Left lung (tissue), 10 donors: ENCODE results near the gene ZNF320. TPM values are rescaled to one million over a fixed set of nuclear protein-coding genes. Genes with fewer than 3 reads are reported as not detected.
"Not testable (repeated sequence)": the region's sequence is repeated elsewhere in the genome, so short reads cannot be mapped to it uniquely, and the experiment has no call there.

Experiments
- ATAC-seq: fragments of 200-7000 bp; cut with Tn5 transposase; one replicate; pipeline ENCODE4 v1.9.1; 2020; ENCODE audit warnings: moderate library complexity
- DNase-seq, 4 donors: peaks; one replicate each; pipeline ENCODE4 v3.0.0-alpha.2; 2013 to 2020
- H3K27ac ChIP-seq, 2 donors: fragments of 200-600 bp; sonication (generic) in 1 of 2; one replicate each; pipeline versions ENCODE4 v1.5.0 to v1.8.0; 2020 to 2021
- H3K27me3 ChIP-seq, 2 donors: fragments of 200-600 bp; sonication (generic) in 1 of 2; one replicate each; pipeline versions ENCODE4 v1.5.0 to v1.8.0; 2020 to 2021
- H3K36me3 ChIP-seq, 2 donors: fragments of 200-600 bp; sonication (generic) in 1 of 2; one replicate each; pipeline versions ENCODE4 v1.5.0 to v1.8.0; 2020 to 2021
- H3K4me1 ChIP-seq, 2 donors: fragments of 200-600 bp; one replicate each; pipeline ENCODE4 v1.8.0; 2021
- H3K4me3 ChIP-seq, 2 donors: fragments of 200-600 bp; sonication (generic) in 1 of 2; one replicate each; pipeline versions ENCODE4 v1.5.0 to v1.8.0; 2020 to 2021; ENCODE audit warnings: mild to moderate bottlenecking in 1 of 2
- H3K9me3 ChIP-seq, 2 donors: fragments of 200-600 bp; sonication (generic) in 1 of 2; one replicate each; pipeline versions ENCODE4 v1.5.0 to v1.8.0; 2020 to 2021
- intact Hi-C, 2 donors: fragments of 100-400 bp; cut with DNase I; formaldehyde crosslinking; loops; one replicate each; pipeline versions ENCODE4 v1.11.2 to v1.14.2; 2022
- polyA plus RNA-seq, 6 donors: library from polyadenylated mRNA; unstranded; fragments of 120-200 nt; gene quantifications; one replicate each; pipeline ENCODE4 v1.2.1, GENCODE V29; 2013; ENCODE audit not compliant: insufficient read length in 6 of 6
- total RNA-seq, 2 donors: library from RNA; stranded (reverse); fragmentation: NEBNext Ultra II Directional; extraction: Animal tissue kit (Norgen Biotek cat#: 25700); gene quantifications; one replicate each; pipeline ENCODE4 v1.2.1, GENCODE V29; 2021
- TF ChIP-seq, protein P1 (sequence below), 2 donors: fragments of 200-600 bp; sonication (generic) in 1 of 2; IDR thresholded peaks; one replicate each; pipeline versions ENCODE4 v1.5.0 to v1.8.0; 2021; ENCODE audit warnings: antibody characterized with exemption in 2 of 2
- donor health status: DM: no; HTN: yes; CAD: no.
- donor health status: DM: no; HTN: no; CAD: no.

The ZNF320 gene
- total and polyA plus RNA-seq, 8 donors: 7.6 to 39.9 (median 33.5) TPM

DNA sequence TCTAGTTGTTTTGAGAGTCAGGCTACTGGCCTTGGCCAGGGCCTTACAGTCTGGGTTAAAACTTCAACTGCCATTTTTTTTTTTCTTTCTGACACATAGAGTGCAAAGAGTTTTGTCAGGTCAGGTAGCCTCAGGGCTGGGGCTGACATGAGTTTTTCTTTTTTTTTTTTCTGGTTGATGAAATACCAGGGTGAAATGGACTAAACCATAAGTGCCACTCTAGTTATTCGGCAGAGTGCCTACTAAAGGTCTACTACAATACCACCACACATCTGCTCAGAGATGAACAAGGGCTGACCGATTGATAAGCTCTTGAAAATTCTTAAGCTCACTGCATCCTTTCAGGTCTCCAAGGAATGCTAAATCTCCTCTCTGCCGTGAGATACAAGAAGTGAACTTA, 4.4 kb upstream of the ZNF320 start:
- Histone ChIP-seq H3K27me3 (no peaks in the 10 kb centered on the region), H3K9me3 (peaks cover 0 to 13% of the 10 kb centered on the region in 2 donors), H3K4me3 (no peak overlapping the region), H3K4me1 (peaks cover 0 to 4% of the 10 kb centered on the region in 2 donors), H3K36me3 (peaks cover 0 to 12% of the 10 kb centered on the region in 2 donors), H3K27ac (no peak overlapping the region)
- ATAC-seq (no peak), DNase-seq (no peak)
- TF ChIP-seq, protein P1, sequence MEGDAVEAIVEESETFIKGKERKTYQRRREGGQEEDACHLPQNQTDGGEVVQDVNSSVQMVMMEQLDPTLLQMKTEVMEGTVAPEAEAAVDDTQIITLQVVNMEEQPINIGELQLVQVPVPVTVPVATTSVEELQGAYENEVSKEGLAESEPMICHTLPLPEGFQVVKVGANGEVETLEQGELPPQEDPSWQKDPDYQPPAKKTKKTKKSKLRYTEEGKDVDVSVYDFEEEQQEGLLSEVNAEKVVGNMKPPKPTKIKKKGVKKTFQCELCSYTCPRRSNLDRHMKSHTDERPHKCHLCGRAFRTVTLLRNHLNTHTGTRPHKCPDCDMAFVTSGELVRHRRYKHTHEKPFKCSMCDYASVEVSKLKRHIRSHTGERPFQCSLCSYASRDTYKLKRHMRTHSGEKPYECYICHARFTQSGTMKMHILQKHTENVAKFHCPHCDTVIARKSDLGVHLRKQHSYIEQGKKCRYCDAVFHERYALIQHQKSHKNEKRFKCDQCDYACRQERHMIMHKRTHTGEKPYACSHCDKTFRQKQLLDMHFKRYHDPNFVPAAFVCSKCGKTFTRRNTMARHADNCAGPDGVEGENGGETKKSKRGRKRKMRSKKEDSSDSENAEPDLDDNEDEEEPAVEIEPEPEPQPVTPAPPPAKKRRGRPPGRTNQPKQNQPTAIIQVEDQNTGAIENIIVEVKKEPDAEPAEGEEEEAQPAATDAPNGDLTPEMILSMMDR (IDR thresholded peaks at IDR 0.05): no peak
- intact Hi-C loops: no loop called here

DNA sequence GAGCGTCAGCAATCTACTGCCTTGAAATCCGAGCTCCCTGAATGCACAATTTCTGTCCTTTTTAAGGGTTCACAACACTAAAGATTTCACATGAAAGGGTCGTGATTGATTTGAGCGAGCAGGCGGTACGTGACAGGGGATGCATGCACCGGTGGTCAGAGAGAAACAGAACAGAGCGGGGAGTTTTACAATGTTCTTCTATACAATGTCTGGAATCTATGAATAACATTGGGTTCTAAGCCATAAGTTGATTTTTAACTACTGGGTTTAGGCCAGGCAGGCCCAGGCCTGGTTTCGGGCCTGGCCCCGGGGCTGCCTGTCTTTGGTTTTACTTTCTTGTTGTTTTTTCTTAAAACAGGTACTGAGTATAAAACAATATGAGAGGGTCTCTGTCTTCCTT, 1.2 kb upstream of the ZNF320 start:
- H3K27ac ChIP-seq, ATAC-seq, DNase-seq, H3K36me3 ChIP-seq, H3K4me3 ChIP-seq, intact Hi-C loops, H3K9me3 ChIP-seq, H3K27me3 ChIP-seq: not testable (repeated sequence)
- H3K4me1 ChIP-seq: peaks cover 7 to 14% of the 10 kb centered on the region in 2 donors

DNA sequence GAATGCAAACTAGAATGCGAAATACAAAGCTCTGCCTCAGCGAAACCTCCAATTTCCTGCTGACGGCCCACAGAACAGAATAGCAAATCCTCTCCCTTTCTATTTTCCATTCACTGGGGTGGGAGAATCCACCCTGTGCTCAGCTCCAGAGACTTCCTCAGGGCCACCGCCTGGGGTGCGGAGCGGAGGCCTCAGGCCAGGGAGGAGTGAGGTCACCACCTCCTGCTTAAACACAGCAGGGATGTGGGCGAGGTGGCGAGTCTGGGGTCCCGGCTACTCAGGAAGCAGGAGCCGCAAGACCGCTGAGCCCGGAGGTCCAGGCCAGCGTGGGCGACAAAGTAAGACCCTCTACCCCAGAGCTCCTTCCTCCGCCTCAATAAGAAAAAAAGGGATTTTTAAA, 666 bp upstream of the ZNF320 start:
- TF ChIP-seq, protein P1 (IDR thresholded peaks at IDR 0.05): no peak
- DNase-seq: no peak
- Histone ChIP-seq H3K9me3 (no peaks in the 10 kb centered on the region), H3K27ac (peak overlapping the region; percentile 85 to 89), H3K4me1 (peaks cover 7 to 14% of the 10 kb centered on the region in 2 donors), H3K27me3 (no peaks in the 10 kb centered on the region), H3K36me3 (no peaks in the 10 kb centered on the region), H3K4me3 (peak overlapping the region; percentile 67 to 92)
- intact Hi-C loops: no loop called here
- no peak for ATAC-seq

DNA sequence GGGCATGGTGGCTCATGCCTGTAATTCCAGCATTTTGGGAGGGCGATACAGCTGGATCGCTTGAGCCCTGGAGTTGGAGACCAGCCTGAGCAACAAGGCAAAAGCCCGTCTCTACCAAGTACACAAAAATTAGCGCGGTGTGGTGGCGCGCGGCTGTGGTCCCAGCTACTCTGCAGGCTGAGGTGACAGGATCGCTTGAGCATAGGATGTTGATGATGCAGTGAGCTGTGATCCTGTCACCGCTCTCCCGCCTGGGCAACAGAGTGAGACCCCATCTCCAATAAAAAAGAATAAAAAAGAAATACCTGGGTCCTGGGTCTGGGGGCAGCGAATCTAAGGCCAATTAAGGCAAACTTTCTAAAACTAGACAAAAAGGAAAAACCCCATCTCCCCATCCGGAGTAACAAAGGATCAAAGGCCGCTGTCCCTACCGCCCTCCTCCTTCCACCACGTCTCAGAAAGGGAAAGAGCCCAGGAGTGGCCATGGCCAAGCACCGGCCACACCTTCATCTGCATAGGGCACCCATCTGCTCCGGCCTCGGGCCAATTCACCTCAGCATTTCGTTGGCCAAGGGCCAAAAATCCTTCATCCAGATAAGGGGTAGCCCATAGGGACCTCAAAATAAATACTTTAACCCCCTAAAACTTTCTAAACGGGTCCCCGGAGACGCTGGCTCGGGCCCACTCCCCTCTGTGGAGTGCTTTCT, 851 bp downstream of the ZNF320 start:
- TF ChIP-seq, protein P1 (IDR thresholded peaks at IDR 0.05): no peak
- DNase-seq (peak in 3 of 4 donors; percentile 12 to 45 (median 24)), ATAC-seq (peak; percentile 84)
- H3K27me3 ChIP-seq: no peaks in the 10 kb centered on the region
- H3K4me1 ChIP-seq: peaks cover 7 to 14% of the 10 kb centered on the region in 2 donors
- H3K4me3 ChIP-seq: peak overlapping the region; percentile 67 to 92
- peak overlapping the region; percentile 85 to 89 for H3K27ac ChIP-seq
- no peaks in the 10 kb centered on the region for H3K36me3 ChIP-seq
- intact Hi-C loops: no loop called here
- H3K9me3 ChIP-seq: no peaks in the 10 kb centered on the region

DNA sequence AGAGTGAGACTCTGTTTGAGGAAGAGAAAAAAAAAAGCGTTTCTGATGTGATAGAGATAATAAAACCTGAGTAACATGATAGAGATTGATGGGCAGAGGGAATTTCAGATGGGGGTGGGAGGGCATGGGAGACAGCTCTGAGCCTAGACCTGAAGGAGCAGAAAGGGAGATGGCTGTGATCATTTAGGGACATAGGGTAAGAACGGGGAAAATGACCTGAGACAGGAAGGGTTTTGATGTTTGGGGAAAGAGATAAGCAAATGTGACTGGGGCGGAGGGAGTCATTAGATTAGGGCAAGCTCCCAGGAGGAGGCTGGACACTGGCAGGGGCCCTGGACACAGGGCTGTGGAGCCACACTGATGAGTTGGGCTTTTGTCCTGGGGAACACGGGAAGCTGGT, 6.1 kb downstream of the ZNF320 start:
- intact Hi-C loops: no loop called here
- TF ChIP-seq, protein P1 (IDR thresholded peaks at IDR 0.05): no peak
- no peaks in the 10 kb centered on the region for H3K9me3 ChIP-seq
- peaks cover 0 to 42% of the 10 kb centered on the region in 2 donors for H3K36me3 ChIP-seq
- H3K27me3 ChIP-seq: no peaks in the 10 kb centered on the region
- H3K27ac ChIP-seq: no peak overlapping the region
- H3K4me1 ChIP-seq: peaks cover 3 to 5% of the 10 kb centered on the region in 2 donors
- no peak overlapping the region for H3K4me3 ChIP-seq
- ATAC-seq (no peak), DNase-seq (no peak)
